Left lobe of liver (tissue), 2 donors: ENCODE measurements around the gene NAA35. TPM values are rescaled to one million over a fixed set of nuclear protein-coding genes. Genes with fewer than 3 reads are reported as not detected.

Experiments used
- ATAC-seq: fragments of 200-7000 bp; cut with Tn5 transposase; one replicate; pipeline ENCODE4 v1.9.1; 2020; ENCODE audit warnings: mild to moderate bottlenecking, moderate library complexity
- DNase-seq: peaks from one replicate; pipeline ENCODE4 v3.0.0-alpha.2; 2020; ENCODE audit warnings: low spot score
- total RNA-seq: library from RNA; stranded (reverse); gene quantifications from one replicate; pipeline ENCODE4 v1.2.1, GENCODE V29; 2021
- donor health status: DM: no; HTN: no; CAD: no; lungs with moderate emphysema.
- donor health status: DM: no; HTN: yes; CAD: no.

The NAA35 gene
- total RNA-seq, 1 donor from 2014 or later: 7.9 TPM

DNA sequence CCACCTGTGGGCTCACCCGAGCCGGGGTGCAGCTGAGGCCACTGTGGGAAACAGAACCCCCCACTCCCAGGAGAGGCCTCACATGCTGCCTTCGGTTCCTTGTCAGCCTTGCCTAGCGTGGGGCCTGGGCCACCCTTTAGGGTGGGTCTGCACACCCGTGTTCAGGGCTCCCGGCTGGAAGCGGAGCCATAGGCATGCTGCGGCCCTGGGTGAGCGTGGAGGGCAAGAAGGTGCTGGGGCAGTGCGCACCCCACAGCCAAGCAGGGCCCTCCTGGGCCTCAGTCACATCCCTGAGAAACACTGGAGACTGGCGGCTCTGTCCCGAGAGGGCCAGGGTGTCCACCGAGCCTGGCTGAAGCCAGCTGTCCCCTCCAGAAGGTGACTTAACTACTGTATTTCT lies 116.5 kb downstream of the NAA35 start:
- DNase-seq: no peak
- ATAC-seq: no peak

GRCh38 chr9:86061972-86062739 lies 121.2 kb downstream of the NAA35 start:
- ATAC-seq (no peak), DNase-seq (no peak)

DNA sequence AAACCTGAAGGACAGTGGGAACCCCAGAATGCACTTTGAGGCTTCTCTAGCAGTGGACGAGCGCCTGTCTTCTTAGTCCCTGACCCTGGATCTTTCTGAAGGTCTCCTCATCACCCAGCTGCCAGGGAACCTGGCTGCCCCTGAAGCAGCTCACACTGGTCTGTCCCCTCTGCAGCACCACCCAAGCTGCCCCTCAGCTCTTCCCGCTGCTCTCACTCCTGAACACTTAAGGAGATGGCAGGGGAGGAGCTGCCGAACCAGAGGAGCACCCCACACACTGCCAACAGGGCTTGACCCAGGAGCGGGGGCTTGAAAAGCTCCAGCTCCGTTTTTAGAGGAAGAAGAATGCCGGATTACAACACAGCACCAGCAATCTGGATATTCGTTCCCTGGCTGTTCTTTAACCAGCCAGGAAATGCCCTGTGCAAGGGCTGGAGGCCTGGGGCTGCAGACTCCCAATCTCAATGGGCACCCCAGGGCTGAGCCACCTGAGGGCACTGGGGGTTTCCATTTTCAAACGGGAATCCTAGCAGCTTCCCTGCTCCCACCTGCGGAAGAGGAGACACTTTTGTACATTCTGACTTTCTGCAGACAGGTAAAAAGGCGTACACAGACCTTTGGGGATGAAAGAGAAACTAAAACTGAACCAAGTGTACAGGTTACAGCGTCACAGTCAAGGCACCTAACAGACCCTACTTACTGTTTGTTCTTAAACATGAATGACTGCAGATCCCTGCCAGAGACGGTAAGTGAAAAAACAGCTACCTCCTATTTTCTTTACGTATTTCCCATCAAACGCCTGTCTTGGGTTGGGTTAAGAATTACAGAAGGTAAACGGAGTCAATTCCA lies 122.1 kb downstream of the NAA35 start:
- DNase-seq (peak; percentile 53), ATAC-seq (peak; percentile 90)

- ATAC-seq (peak; percentile 47), DNase-seq (no peak)
These were observed 123.3 kb downstream of the NAA35 start for GRCh38 chr9:86064220-86064619.

- no peak for ATAC-seq
- no peak for DNase-seq
These were observed 128.4 kb downstream of the NAA35 start for GRCh38 chr9:86069206-86069869.

Other genes with a start within 250 kb of the NAA35 start
- 4.3 TPM for gene AGTPBP1, start 199.2 kb upstream of the NAA35 start, total RNA-seq
- gene GOLM1, start 158.4 kb downstream of the NAA35 start, total RNA-seq: 5.7 TPM